Activated T-cell treated with anti-CD3 and anti-CD28 coated beads, Interleukin-2, amount 50 U/mL, for 72 hours (primary cell): ENCODE data around the gene TTLL1. TPM values are rescaled to one million over a fixed set of nuclear protein-coding genes. Genes with fewer than 3 reads are reported as not detected.
A peak's percentile ranks its signal among the peaks of the same experiment; 100 is the strongest.

Source experiments
- ATAC-seq, 2 donors: fragments of 150-1000 bp; cut with Tn5 transposase; replicated peaks in 1 of 2; 2 replicates each; pipeline ENCODE4 v1.10.0; 2021; ENCODE audit warnings: moderate library complexity in 2 of 2, mild to moderate bottlenecking in 1 of 2
- DNase-seq, 2 donors: peaks; one replicate each; pipeline ENCODE4 v3.0.0; 2021 to 2022; ENCODE audit warnings: mixed read lengths in 1 of 2
- H3K27ac Mint-ChIP-seq: one replicate; pipeline ENCODE4 v1.8.0; 2022; ENCODE audit warnings: mild to moderate bottlenecking, moderate library complexity, mixed read lengths
- H3K27me3 Mint-ChIP-seq: one replicate; pipeline ENCODE4 v1.8.0; 2022; ENCODE audit warnings: low read depth, mixed read lengths
- H3K36me3 Mint-ChIP-seq, 2 donors: one replicate each; pipeline ENCODE4 v1.8.0; 2022; ENCODE audit warnings: mixed read lengths in 2 of 2, mild to moderate bottlenecking in 1 of 2; ENCODE audit not compliant: insufficient read depth in 2 of 2
- H3K4me1 Mint-ChIP-seq: one replicate; pipeline ENCODE4 v1.8.0; 2022; ENCODE audit warnings: low read depth, mixed read lengths
- H3K4me3 Mint-ChIP-seq, 2 donors: one replicate each; pipeline ENCODE4 v1.8.0; 2022; ENCODE audit warnings: mild to moderate bottlenecking in 2 of 2, mixed read lengths in 2 of 2, moderate library complexity in 2 of 2
- H3K9me3 Mint-ChIP-seq, 2 donors: one replicate each; pipeline ENCODE4 v1.8.0; 2022; ENCODE audit warnings: mixed read lengths in 2 of 2
- total RNA-seq, 2 donors: library from RNA; stranded (reverse); gene quantifications; one replicate each; pipeline ENCODE4 v1.2.3, GENCODE V29; 2022

The TTLL1 gene
- total RNA-seq, 2 donors from 2014 or later, result 11.0 to 11.7 TPM

GRCh38 chr22:43080616-43081015 is 8.6 kb downstream of the TTLL1 start:
- no peak overlapping the region for H3K27ac Mint-ChIP-seq
- ATAC-seq (no peak), DNase-seq (no peak)
- H3K9me3 Mint-ChIP-seq, result no peaks in the 10 kb centered on the region
- H3K4me3 Mint-ChIP-seq, result no peak overlapping the region
- H3K36me3 Mint-ChIP-seq, result peaks cover 0 to 2% of the 10 kb centered on the region in 2 donors
- no peaks in the 10 kb centered on the region for H3K4me1 Mint-ChIP-seq
- no peaks in the 10 kb centered on the region for H3K27me3 Mint-ChIP-seq

- no peak for ATAC-seq
- Mint-ChIP-seq H3K9me3 (no peaks in the 10 kb centered on the region), H3K36me3 (no peaks in the 10 kb centered on the region), H3K27ac (no peak overlapping the region), H3K4me3 (no peak overlapping the region), H3K4me1 (no peaks in the 10 kb centered on the region), H3K27me3 (no peaks in the 10 kb centered on the region)
- DNase-seq, result no peak
These were observed 9.4 kb downstream of the TTLL1 start for GRCh38 chr22:43079742-43080141.

GRCh38 chr22:43078522-43078921 is 10.7 kb downstream of the TTLL1 start:
- no peak overlapping the region for H3K4me3 Mint-ChIP-seq
- no peak overlapping the region for H3K27ac Mint-ChIP-seq
- DNase-seq (no peak), ATAC-seq (no peak)
- no peaks in the 10 kb centered on the region for H3K4me1 Mint-ChIP-seq
- no peaks in the 10 kb centered on the region for H3K36me3 Mint-ChIP-seq
- no peaks in the 10 kb centered on the region for H3K27me3 Mint-ChIP-seq
- H3K9me3 Mint-ChIP-seq, result no peaks in the 10 kb centered on the region

- DNase-seq, result no peak
- no peak overlapping the region for H3K27ac Mint-ChIP-seq
- H3K36me3 Mint-ChIP-seq, result no peaks in the 10 kb centered on the region
- no peak for ATAC-seq
- no peaks in the 10 kb centered on the region for H3K27me3 Mint-ChIP-seq
- no peaks in the 10 kb centered on the region for H3K4me1 Mint-ChIP-seq
- H3K9me3 Mint-ChIP-seq, result no peaks in the 10 kb centered on the region
- no peak overlapping the region for H3K4me3 Mint-ChIP-seq
These were observed 11.9 kb downstream of the TTLL1 start for GRCh38 chr22:43077121-43077877.

- ATAC-seq (no peak), DNase-seq (no peak)
- H3K4me1 Mint-ChIP-seq, result no peaks in the 10 kb centered on the region
- H3K9me3 Mint-ChIP-seq, result no peaks in the 10 kb centered on the region
- H3K36me3 Mint-ChIP-seq, result peaks cover 1 to 3% of the 10 kb centered on the region in 2 donors
- H3K27me3 Mint-ChIP-seq, result no peaks in the 10 kb centered on the region
- no peak overlapping the region for H3K27ac Mint-ChIP-seq
- no peak overlapping the region for H3K4me3 Mint-ChIP-seq
These were observed 22.3 kb downstream of the TTLL1 start for GRCh38 chr22:43066844-43067385.

- no peak overlapping the region for H3K27ac Mint-ChIP-seq
- peaks cover 1 to 3% of the 10 kb centered on the region in 2 donors for H3K36me3 Mint-ChIP-seq
- H3K4me3 Mint-ChIP-seq, result no peak overlapping the region
- H3K27me3 Mint-ChIP-seq, result no peaks in the 10 kb centered on the region
- no peaks in the 10 kb centered on the region for H3K9me3 Mint-ChIP-seq
- DNase-seq (no peak), ATAC-seq (no peak)
- no peaks in the 10 kb centered on the region for H3K4me1 Mint-ChIP-seq
These were observed 23.1 kb downstream of the TTLL1 start for GRCh38 chr22:43066134-43066533.

- no peaks in the 10 kb centered on the region for H3K4me1 Mint-ChIP-seq
- peaks cover 0 to 1% of the 10 kb centered on the region in 2 donors for H3K36me3 Mint-ChIP-seq
- no peaks in the 10 kb centered on the region for H3K27me3 Mint-ChIP-seq
- H3K9me3 Mint-ChIP-seq, result no peaks in the 10 kb centered on the region
- ATAC-seq, result peak in 1 of 2 donors; percentile 47
- H3K4me3 Mint-ChIP-seq, result no peak overlapping the region
- H3K27ac Mint-ChIP-seq, result no peak overlapping the region
- peak; percentile 47 to 62 for DNase-seq
These were observed 29.0 kb downstream of the TTLL1 start for GRCh38 chr22:43060183-43060582.

- no peak overlapping the region for H3K4me3 Mint-ChIP-seq
- no peaks in the 10 kb centered on the region for H3K36me3 Mint-ChIP-seq
- H3K4me1 Mint-ChIP-seq, result no peaks in the 10 kb centered on the region
- H3K9me3 Mint-ChIP-seq, result no peaks in the 10 kb centered on the region
- ATAC-seq, result no peak
- no peak for DNase-seq
- H3K27ac Mint-ChIP-seq, result no peak overlapping the region
- H3K27me3 Mint-ChIP-seq, result no peaks in the 10 kb centered on the region
These were observed 31.6 kb downstream of the TTLL1 start for GRCh38 chr22:43057641-43058040.

GRCh38 chr22:43053176-43053575 is 36.0 kb downstream of the TTLL1 start:
- H3K27me3 Mint-ChIP-seq, result no peaks in the 10 kb centered on the region
- H3K9me3 Mint-ChIP-seq, result no peaks in the 10 kb centered on the region
- ATAC-seq, result no peak
- no peak for DNase-seq
- no peak overlapping the region for H3K27ac Mint-ChIP-seq
- no peaks in the 10 kb centered on the region for H3K36me3 Mint-ChIP-seq
- H3K4me1 Mint-ChIP-seq, result no peaks in the 10 kb centered on the region
- no peak overlapping the region for H3K4me3 Mint-ChIP-seq

GRCh38 chr22:43050995-43051394 is 38.2 kb downstream of the TTLL1 start:
- ATAC-seq, result no peak
- H3K27ac Mint-ChIP-seq, result no peak overlapping the region
- H3K4me1 Mint-ChIP-seq, result no peaks in the 10 kb centered on the region
- H3K9me3 Mint-ChIP-seq, result no peaks in the 10 kb centered on the region
- no peaks in the 10 kb centered on the region for H3K36me3 Mint-ChIP-seq
- no peak for DNase-seq
- H3K27me3 Mint-ChIP-seq, result no peaks in the 10 kb centered on the region
- no peak overlapping the region for H3K4me3 Mint-ChIP-seq

GRCh38 chr22:43047605-43048004 is 41.6 kb downstream of the TTLL1 start:
- no peaks in the 10 kb centered on the region for H3K9me3 Mint-ChIP-seq
- H3K4me1 Mint-ChIP-seq, result no peaks in the 10 kb centered on the region

GRCh38 chr22:43044290-43044712 is 44.9 kb downstream of the TTLL1 start:
- no peaks in the 10 kb centered on the region for H3K9me3 Mint-ChIP-seq
- no peaks in the 10 kb centered on the region for H3K27me3 Mint-ChIP-seq
- H3K4me3 Mint-ChIP-seq, result no peak overlapping the region
- DNase-seq (no peak), ATAC-seq (no peak)
- no peaks in the 10 kb centered on the region for H3K36me3 Mint-ChIP-seq
- no peak overlapping the region for H3K27ac Mint-ChIP-seq
- H3K4me1 Mint-ChIP-seq, result no peaks in the 10 kb centered on the region

More at GRCh38 chr22:43047605-43048004, 41.6 kb downstream of the TTLL1 start:
- no peaks in the 10 kb centered on the region for H3K36me3 Mint-ChIP-seq
- DNase-seq, result no peak
- H3K27ac Mint-ChIP-seq, result no peak overlapping the region
- no peak overlapping the region for H3K4me3 Mint-ChIP-seq
- no peaks in the 10 kb centered on the region for H3K27me3 Mint-ChIP-seq
- ATAC-seq, result no peak

GRCh38 chr22:43042101-43042780 is 47.0 kb downstream of the TTLL1 start:
- H3K4me1 Mint-ChIP-seq, result no peaks in the 10 kb centered on the region
- no peaks in the 10 kb centered on the region for H3K36me3 Mint-ChIP-seq
- H3K27me3 Mint-ChIP-seq, result no peaks in the 10 kb centered on the region
- DNase-seq, result no peak
- no peak for ATAC-seq
- no peaks in the 10 kb centered on the region for H3K9me3 Mint-ChIP-seq
- H3K4me3 Mint-ChIP-seq, result no peak overlapping the region
- no peak overlapping the region for H3K27ac Mint-ChIP-seq
